ENCODE data around the gene LRRN2.
"Not testable (repeated sequence)": the region's sequence is repeated elsewhere in the genome, so short reads cannot be mapped to it uniquely, and the experiment has no call there.

Gene LRRN2

DNA sequence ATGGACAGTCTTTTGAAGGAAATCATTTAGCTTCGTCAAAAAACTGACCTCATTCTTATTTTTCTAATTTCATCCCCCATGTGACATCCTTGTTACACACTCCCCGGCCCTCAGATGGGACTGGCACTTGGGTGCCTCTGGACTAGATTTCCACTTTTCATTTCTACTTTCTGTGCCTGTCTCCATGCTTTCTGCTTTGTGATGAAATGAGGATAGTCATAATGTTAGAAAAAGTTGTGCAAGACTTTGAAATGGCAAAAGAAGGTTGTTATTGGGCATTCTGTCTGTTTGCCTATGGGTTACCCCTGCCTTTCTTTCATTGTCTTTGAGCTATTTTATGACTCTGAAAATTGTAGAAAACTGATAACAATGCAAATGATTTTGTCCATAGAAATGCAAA lies 114.4 kb downstream of the LRRN2 start:
- no peak for DNase-seq

DNA sequence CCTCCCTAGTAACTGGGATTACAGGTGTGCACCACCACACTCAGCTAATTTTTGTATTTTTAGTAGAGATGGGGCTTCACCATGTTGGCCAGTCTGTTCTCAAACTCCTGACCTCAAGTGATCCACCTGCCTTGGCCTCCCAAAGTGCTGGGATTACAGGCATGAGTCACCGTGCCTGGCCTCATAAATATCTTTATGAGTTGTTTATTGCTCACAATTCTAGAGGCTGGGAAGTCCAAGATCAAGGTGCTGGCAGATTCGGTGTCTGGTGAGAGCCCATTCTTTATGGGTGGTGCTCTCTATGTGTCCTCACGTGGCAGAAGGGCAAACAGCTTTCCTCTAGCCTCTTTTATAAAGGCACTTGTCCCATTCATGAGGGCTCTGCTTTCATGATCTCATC lies 115.5 kb downstream of the LRRN2 start:
- not testable (repeated sequence) for DNase-seq

DNA sequence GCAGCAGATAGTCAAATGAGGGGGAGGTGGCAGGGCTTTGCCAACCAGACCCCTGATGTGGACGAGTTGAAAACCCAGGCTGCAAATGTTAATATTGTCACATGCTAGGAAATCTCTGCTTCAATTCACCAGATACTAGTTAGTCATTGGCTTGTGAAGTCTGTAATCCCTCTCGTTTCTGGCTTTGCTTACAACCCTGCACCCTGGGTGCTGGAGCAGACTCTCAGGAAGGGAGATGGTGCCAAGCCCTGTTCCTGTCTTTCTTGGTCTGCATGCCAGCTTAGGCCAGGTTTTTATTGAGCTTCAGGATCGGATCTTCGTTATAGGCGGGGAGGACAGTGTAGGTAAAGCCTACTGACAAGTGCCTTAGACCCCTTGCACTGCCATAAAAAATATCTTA lies 116.1 kb downstream of the LRRN2 start:
- DNase-seq = no peak

DNA sequence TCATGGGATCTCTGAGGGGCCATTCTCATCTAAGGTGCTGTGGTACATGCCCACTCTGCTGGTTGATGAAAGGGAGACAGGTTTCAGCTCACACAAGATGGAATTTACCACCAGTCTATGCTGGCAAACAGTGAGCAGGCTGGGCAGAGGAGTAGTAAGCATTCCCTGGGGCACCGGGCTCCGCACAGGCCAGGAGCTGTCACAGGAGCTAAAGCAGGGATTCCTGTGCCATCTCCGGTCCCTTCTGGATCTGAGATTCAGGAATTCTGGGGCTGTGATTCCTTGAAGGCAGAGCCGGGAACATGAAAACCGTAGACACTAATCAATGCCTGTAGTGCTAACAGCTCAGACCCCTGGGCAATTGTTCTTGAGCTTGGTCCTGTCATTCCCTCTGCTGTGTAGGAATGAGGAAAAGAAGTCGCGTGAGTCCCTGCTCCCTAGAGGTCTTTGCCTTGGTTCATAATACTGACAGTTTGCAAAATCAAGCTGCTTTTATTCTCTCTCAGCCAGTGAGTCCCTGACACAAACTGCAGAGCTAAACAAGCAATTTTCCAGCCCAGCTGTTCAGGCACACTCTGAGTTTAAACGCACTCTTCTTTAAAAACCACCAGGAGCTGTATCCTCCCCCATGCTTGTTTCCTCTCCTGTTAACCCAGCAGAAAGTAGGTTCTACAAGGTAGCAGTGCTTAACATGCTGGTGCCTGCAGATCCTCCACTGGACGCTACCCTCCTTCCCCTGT lies 116.8 kb downstream of the LRRN2 start:
- no peak for DNase-seq
